ENCODE measurements around the gene GNG2. TPM values are rescaled to one million over a fixed set of nuclear protein-coding genes. Genes with fewer than 3 reads are reported as not detected.
A peak's percentile ranks its signal among the peaks of the same experiment; 100 is the strongest.

GNG2 gene
- total RNA-seq, 3 donors from 2014 or later: 9.9 to 52.2 (median 16.6) TPM

DNA sequence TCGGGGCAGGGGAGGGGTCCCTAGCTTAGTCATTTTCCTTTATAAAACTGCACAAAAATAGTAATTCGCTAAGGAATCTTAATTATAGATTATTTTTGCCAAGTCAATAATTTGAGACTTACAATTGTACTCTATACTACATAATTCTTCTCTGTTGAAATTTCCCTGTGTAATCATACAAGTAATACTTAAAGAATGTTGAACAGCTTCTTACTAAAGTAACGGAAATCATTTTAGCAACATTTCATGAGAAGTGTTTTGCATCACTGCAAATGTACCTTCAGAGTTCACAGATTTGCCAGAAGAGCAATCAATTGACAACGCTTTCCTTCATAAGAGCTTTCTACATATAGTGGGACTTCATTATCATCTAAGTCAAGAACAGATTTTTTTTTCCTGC is 7.9 kb upstream of the GNG2 start:
- ATAC-seq: no peak
- no peaks in the 10 kb centered on the region for H3K9me3 ChIP-seq
- intact Hi-C loops (cut with DNase I, micrococcal nuclease): no loop called here

DNA sequence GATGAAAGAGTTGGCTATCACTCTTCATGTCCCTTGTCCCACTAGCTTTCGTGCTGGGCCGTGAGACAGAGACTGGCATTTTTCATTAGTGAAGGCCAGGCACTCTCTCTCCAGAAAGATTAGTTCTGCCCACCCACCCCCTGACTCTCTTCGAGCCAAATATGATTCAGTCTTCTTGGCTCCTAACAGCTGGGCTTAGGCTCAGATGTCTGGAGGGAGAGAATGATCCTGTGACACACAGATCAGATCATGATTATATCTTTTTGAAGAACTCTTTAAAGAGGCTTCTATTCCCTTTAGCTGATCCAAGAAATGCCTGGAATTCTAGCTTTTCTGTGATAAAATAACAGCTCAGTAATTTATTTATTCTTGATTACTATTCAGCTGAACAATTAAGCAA is 5.2 kb upstream of the GNG2 start:
- DNase-seq: no peak
- intact Hi-C loops (cut with DNase I, micrococcal nuclease): no loop called here
- peaks cover 6% of the 10 kb centered on the region for H3K4me1 ChIP-seq (ENCODE audit: low read depth)
- no peak overlapping the region for H3K4me3 ChIP-seq
- no peak for ATAC-seq
- TF ChIP-seq, protein P1, sequence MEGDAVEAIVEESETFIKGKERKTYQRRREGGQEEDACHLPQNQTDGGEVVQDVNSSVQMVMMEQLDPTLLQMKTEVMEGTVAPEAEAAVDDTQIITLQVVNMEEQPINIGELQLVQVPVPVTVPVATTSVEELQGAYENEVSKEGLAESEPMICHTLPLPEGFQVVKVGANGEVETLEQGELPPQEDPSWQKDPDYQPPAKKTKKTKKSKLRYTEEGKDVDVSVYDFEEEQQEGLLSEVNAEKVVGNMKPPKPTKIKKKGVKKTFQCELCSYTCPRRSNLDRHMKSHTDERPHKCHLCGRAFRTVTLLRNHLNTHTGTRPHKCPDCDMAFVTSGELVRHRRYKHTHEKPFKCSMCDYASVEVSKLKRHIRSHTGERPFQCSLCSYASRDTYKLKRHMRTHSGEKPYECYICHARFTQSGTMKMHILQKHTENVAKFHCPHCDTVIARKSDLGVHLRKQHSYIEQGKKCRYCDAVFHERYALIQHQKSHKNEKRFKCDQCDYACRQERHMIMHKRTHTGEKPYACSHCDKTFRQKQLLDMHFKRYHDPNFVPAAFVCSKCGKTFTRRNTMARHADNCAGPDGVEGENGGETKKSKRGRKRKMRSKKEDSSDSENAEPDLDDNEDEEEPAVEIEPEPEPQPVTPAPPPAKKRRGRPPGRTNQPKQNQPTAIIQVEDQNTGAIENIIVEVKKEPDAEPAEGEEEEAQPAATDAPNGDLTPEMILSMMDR (IDR thresholded peaks at IDR 0.05): no peak
- no peaks in the 10 kb centered on the region for H3K36me3 ChIP-seq (ENCODE audit: low read depth)
- no peaks in the 10 kb centered on the region for H3K9me3 ChIP-seq

More for the DNA sequence above, 7.9 kb upstream of the GNG2 start:
- Histone ChIP-seq H3K4me3 (no peak overlapping the region), H3K4me1 (ENCODE audit: low read depth) (no peaks in the 10 kb centered on the region), H3K36me3 (ENCODE audit: low read depth) (no peaks in the 10 kb centered on the region)
- TF ChIP-seq, protein P1 (IDR thresholded peaks at IDR 0.05): no peak
- DNase-seq: no peak

DNA sequence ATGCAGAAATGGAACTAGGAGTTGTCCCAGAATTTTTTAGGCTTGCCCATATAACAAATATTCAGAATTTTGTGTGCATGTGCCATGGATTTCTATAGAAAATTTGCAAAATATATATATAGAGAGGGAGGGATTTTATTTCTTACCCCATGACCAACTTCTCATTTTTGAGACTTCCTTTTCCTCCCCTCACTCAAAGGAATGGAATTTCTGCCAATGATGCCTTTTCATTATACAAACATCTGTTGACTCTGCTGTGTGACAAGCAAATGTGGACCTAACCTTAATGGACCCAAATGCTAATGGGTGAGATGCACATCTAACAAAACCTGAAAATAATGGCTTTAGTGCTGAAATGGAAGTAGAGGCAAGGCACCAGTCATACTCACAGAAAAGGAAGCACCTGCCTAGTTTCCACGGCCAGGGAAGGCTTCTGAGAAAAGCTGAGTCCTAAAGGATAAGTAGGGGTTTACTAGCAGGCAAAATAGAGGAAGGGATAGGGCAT is 3.6 kb upstream of the GNG2 start:
- Histone ChIP-seq H3K4me3 (no peak overlapping the region), H3K9me3 (no peaks in the 10 kb centered on the region), H3K4me1 (ENCODE audit: low read depth) (peaks cover 6% of the 10 kb centered on the region), H3K36me3 (ENCODE audit: low read depth) (no peaks in the 10 kb centered on the region)
- no peak for ATAC-seq
- intact Hi-C loops (cut with DNase I, micrococcal nuclease): no loop called here
- TF ChIP-seq, protein P1 (IDR thresholded peaks at IDR 0.05): no peak
- DNase-seq: no peak

DNA sequence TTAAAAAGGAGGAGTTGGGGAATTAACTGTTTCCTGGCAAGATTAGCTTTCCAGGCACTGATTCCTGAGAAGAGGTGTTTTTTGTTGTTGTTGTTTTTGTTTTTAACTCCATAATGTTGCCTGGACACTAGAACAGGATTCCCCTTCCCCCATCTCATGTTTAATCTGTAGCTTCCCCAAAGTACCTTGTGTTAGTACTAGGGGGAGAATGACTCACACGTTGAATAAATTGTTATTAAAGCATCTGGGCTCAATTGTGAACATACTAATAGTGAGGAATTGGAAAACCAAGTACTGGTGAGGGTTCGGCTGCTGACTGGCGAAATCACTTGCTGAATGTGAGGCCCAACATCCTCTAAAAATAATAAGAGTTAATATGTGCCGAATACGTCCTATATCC is 1.3 kb upstream of the GNG2 start:
- no peak for ATAC-seq
- no peaks in the 10 kb centered on the region for H3K36me3 ChIP-seq (ENCODE audit: low read depth)
- no peaks in the 10 kb centered on the region for H3K9me3 ChIP-seq
- intact Hi-C loops (cut with DNase I, micrococcal nuclease): no loop called here
- no peak for DNase-seq
- H3K4me1 ChIP-seq (ENCODE audit: low read depth): peaks cover 6% of the 10 kb centered on the region
- no peak overlapping the region for H3K4me3 ChIP-seq
- TF ChIP-seq, protein P1 (IDR thresholded peaks at IDR 0.05): no peak

DNA sequence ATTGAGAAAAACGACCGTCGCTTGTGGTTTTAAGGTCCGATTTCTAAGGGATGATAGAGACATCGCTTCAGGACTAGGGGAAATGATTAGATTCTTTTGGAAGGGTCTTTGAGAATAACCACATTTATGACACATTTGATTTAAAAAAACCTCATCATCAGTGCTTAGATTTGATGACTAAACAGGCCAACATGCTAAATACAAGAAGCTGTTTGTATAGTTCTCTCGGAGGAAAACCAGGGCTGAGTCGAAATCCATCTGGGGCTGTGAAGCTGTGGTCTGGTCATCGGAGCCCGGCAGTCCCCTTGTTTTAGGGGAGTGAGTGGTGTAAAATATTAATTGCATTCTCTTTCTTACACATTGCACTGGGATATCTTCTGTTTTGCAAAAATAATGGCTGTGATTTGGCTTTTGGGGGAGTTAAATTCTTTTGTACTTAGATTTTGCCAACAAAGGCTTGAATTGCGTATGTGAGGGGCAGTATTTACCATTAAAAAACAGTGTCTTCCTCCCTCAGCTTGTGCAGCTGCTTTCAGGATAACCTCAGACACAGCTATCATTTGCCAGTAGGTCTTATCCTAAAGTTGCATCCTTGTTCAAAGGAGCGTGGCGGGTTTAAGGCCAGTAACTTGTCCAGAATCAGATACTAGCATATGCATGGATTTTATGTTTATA is 550 bp downstream of the GNG2 start:
- ATAC-seq: peak; percentile 21
- TF ChIP-seq, protein P1 (IDR thresholded peaks at IDR 0.05): no peak

More for the DNA sequence above, 550 bp downstream of the GNG2 start:
- DNase-seq: no peak
- Histone ChIP-seq H3K36me3 (ENCODE audit: low read depth) (no peaks in the 10 kb centered on the region), H3K4me1 (ENCODE audit: low read depth) (peaks cover 6% of the 10 kb centered on the region), H3K9me3 (no peaks in the 10 kb centered on the region), H3K4me3 (peak overlapping the region; percentile 10)
- intact Hi-C loops (cut with DNase I, micrococcal nuclease): no loop called here
